Loucy (cell line): ENCODE measurements around the gene PACSIN1.

Experiments used
- H2AFZ ChIP-seq: fragments of 200-600 bp; sonication (generic); 2 replicates; pipeline ENCODE4 v1.6.0; 2016; ENCODE audit warnings: antibody characterized with exemption, mild to moderate bottlenecking, low read length, moderate library complexity
- H3F3A ChIP-seq: fragments of 200-600 bp; 2 replicates; pipeline ENCODE4 v1.6.0; 2016; ENCODE audit warnings: antibody characterized with exemption, low read depth, mild to moderate bottlenecking
- H3K27me3 ChIP-seq: fragments of 200-600 bp; sonication (generic); 2 replicates; pipeline ENCODE4 v1.6.1; 2014; ENCODE audit warnings: low read length, mild to moderate bottlenecking; ENCODE audit not compliant: insufficient read depth, poor library complexity, severe bottlenecking
- H3K36me3 ChIP-seq: fragments of 200-600 bp; sonication (generic); 2 replicates; pipeline ENCODE4 v1.6.1; 2016; ENCODE audit warnings: low read length; ENCODE audit not compliant: insufficient read depth
- H3K4me1 ChIP-seq: fragments of 200-600 bp; sonication (generic); 2 replicates; pipeline ENCODE4 v1.5.1; 2014; ENCODE audit warnings: low read length, mild to moderate bottlenecking; ENCODE audit not compliant: insufficient read depth, poor library complexity, severe bottlenecking
- H3K4me2 ChIP-seq: fragments of 200-600 bp; sonication (generic); 2 replicates; pipeline ENCODE4 v1.6.0; 2014; ENCODE audit warnings: antibody characterized with exemption, low read length, low read depth, mild to moderate bottlenecking; ENCODE audit not compliant: poor library complexity, severe bottlenecking
- H3K4me3 ChIP-seq: fragments of 200-600 bp; sonication (generic); 2 replicates; pipeline ENCODE4 v1.5.1; 2014; ENCODE audit warnings: low read length, mild to moderate bottlenecking, mixed read lengths; ENCODE audit not compliant: poor library complexity, severe bottlenecking
- H3K79me2 ChIP-seq: fragments of 200-600 bp; sonication (generic); 2 replicates; pipeline ENCODE4 v1.6.1; 2014; ENCODE audit warnings: low read length; ENCODE audit not compliant: insufficient read depth
- H3K9ac ChIP-seq: fragments of 200-600 bp; sonication (generic); 2 replicates; pipeline ENCODE4 v1.6.0; 2014; ENCODE audit warnings: mild to moderate bottlenecking, low read depth, low read length, moderate library complexity; ENCODE audit not compliant: poor library complexity, severe bottlenecking
- H3K9me2 ChIP-seq: fragments of 200-600 bp; sonication (generic); replicated peaks from 2 replicates; pipeline ENCODE4 v1.6.1; 2016; ENCODE audit warnings: low read depth, low read length, mixed read lengths
- H3K9me3 ChIP-seq: fragments of 200-600 bp; sonication (generic); 2 replicates; pipeline ENCODE4 v1.6.1; 2014; ENCODE audit warnings: mild to moderate bottlenecking, antibody characterized with exemption, low read length, low read depth; ENCODE audit not compliant: insufficient read depth
- H4K20me1 ChIP-seq: fragments of 200-600 bp; sonication (generic); 2 replicates; pipeline ENCODE4 v1.6.0; 2014; ENCODE audit warnings: antibody characterized with exemption, low read length, mild to moderate bottlenecking; ENCODE audit not compliant: insufficient read depth, poor library complexity, severe bottlenecking
- CTCF ChIP-seq: fragments of 200-600 bp; sonication (generic); conservative IDR thresholded peaks from 2 replicates; pipeline ENCODE4 v1.5.1; 2014; ENCODE audit warnings: mild to moderate bottlenecking, antibody characterized with exemption, low read length
- EZH2phosphoT487 ChIP-seq: fragments of 200-600 bp; IDR thresholded peaks from 2 replicates; pipeline ENCODE4 v1.6.1; 2018; ENCODE audit warnings: antibody characterized with exemption, mild to moderate bottlenecking, moderate library complexity, borderline replicate concordance

The PACSIN1 gene

DNA sequence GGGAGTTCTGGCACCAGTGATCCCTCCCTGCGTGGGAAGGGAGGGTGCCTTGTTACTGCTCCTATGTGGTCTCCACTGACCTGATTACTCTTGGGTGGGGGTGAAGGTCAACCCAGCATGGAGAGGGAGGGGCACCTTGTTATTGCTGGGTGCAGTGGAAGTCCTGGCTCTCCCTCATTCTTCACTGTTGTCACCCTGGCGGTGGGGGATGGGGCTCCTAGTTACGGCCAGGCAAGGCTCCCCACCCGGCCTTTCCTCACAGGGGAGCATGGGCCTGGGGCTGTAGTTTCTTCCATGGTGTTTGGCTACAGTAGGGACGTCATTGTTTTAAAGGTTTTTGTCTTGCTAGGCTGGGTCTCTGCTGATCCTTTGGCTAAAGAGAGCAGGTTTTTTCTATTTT lies 40.8 kb downstream of the PACSIN1 start:
- Histone ChIP-seq H3K4me3 (no peak overlapping the region), H3K9ac (no peak overlapping the region), H2AFZ (no peak overlapping the region), H3K9me2 (no peaks in the 10 kb centered on the region), H3K9me3 (no peaks in the 10 kb centered on the region), H3K36me3 (no peaks in the 10 kb centered on the region), H3K27me3 (no peaks in the 10 kb centered on the region), H3K4me1 (no peaks in the 10 kb centered on the region), H4K20me1 (no peaks in the 10 kb centered on the region), H3K79me2 (no peaks in the 10 kb centered on the region), H3F3A (no peaks in the 10 kb centered on the region), H3K4me2 (no peak overlapping the region)
- TF ChIP-seq CTCF (no peak), EZH2phosphoT487 (no peak)

DNA sequence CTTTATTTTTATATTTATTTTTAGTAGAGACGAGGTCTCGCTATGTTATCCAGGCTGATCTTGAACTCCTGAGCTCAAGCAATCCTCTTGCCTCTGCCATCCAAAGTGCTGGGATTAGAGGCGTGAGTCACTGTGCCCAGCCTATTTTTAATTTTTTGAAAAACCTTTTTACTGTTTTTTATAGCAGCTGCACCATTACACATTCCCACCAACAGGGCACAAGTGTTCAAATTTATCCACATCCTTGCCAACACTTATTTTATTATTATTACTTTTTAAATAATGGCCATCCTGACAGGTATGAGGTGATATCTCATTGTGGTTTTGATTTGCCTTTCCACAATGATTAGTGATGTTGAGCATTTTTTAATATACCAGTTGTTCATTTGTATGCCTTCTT lies 42.5 kb downstream of the PACSIN1 start:
- Histone ChIP-seq H3K27me3 (no peaks in the 10 kb centered on the region), H3K36me3 (no peaks in the 10 kb centered on the region), H3K4me2 (no peak overlapping the region), H3K9ac (no peak overlapping the region), H3K4me3 (no peak overlapping the region), H4K20me1 (no peaks in the 10 kb centered on the region), H3K9me2 (no peaks in the 10 kb centered on the region), H3K79me2 (no peaks in the 10 kb centered on the region), H2AFZ (no peak overlapping the region), H3F3A (no peaks in the 10 kb centered on the region), H3K9me3 (no peaks in the 10 kb centered on the region), H3K4me1 (no peaks in the 10 kb centered on the region)
- TF ChIP-seq CTCF (no peak), EZH2phosphoT487 (no peak)

- no peaks in the 10 kb centered on the region for H3K36me3 ChIP-seq
Observed at GRCh38 chr6:34509782-34510181, 43.9 kb downstream of the PACSIN1 start.

More at GRCh38 chr6:34509782-34510181, 43.9 kb downstream of the PACSIN1 start:
- Histone ChIP-seq H3F3A (no peaks in the 10 kb centered on the region), H3K9me2 (no peaks in the 10 kb centered on the region), H2AFZ (no peak overlapping the region), H3K9ac (no peak overlapping the region), H3K4me1 (no peaks in the 10 kb centered on the region), H4K20me1 (no peaks in the 10 kb centered on the region), H3K27me3 (no peaks in the 10 kb centered on the region), H3K9me3 (no peaks in the 10 kb centered on the region), H3K4me2 (no peak overlapping the region), H3K79me2 (no peaks in the 10 kb centered on the region), H3K4me3 (no peak overlapping the region)
- no peak for TF ChIP-seq CTCF
- no peak for TF ChIP-seq EZH2phosphoT487
